Measurements from ENCODE around the gene AQP3.

The AQP3 gene

GRCh38 chr9:33443464-33444154 is 3.8 kb downstream of the AQP3 start:
- DNase-seq (ENCODE audit: insufficient read length, low spot score) (no peak), FAIRE-seq (no peak)
- TF ChIP-seq SPI1 (IDR thresholded peaks at IDR 0.05; ENCODE audit: low read depth, low read length) (no peak), TAF1 (IDR thresholded peaks at IDR 0.05; ENCODE audit: low read depth, low read length) (no peak), PAX5 (IDR thresholded peaks at IDR 0.05; ENCODE audit: insufficient read depth, low read length, severe bottlenecking) (no peak), POU2F2 (IDR thresholded peaks at IDR 0.05; ENCODE audit: low read depth, low read length) (no peak), POLR2AphosphoS5 (IDR thresholded peaks at IDR 0.05; ENCODE audit: low read depth, low read length) (no peak), POLR2A (IDR thresholded peaks at IDR 0.05; ENCODE audit: low read depth, low read length) (no peak)

- TF ChIP-seq TAF1 (IDR thresholded peaks at IDR 0.05; ENCODE audit: low read depth, low read length) (no peak), POLR2AphosphoS5 (IDR thresholded peaks at IDR 0.05; ENCODE audit: low read depth, low read length) (no peak)
- DNase-seq (ENCODE audit: insufficient read length, low spot score): no peak
- FAIRE-seq: no peak
These were observed 4.3 kb downstream of the AQP3 start for GRCh38 chr9:33443047-33443446.

- FAIRE-seq (no peak), DNase-seq (ENCODE audit: insufficient read length, low spot score) (no peak)
- TF ChIP-seq TAF1 (IDR thresholded peaks at IDR 0.05; ENCODE audit: low read depth, low read length) (no peak), POLR2AphosphoS5 (IDR thresholded peaks at IDR 0.05; ENCODE audit: low read depth, low read length) (no peak), POLR2A (IDR thresholded peaks at IDR 0.05; ENCODE audit: low read depth, low read length) (no peak), POU2F2 (IDR thresholded peaks at IDR 0.05; ENCODE audit: low read depth, low read length) (no peak), PAX5 (IDR thresholded peaks at IDR 0.05; ENCODE audit: insufficient read depth, low read length, severe bottlenecking) (no peak), SPI1 (IDR thresholded peaks at IDR 0.05; ENCODE audit: low read depth, low read length) (no peak)
These were observed 5.3 kb downstream of the AQP3 start for GRCh38 chr9:33442125-33442524.

- TF ChIP-seq POU2F2 (IDR thresholded peaks at IDR 0.05; ENCODE audit: low read depth, low read length) (no peak), SPI1 (IDR thresholded peaks at IDR 0.05; ENCODE audit: low read depth, low read length) (no peak), POLR2AphosphoS5 (IDR thresholded peaks at IDR 0.05; ENCODE audit: low read depth, low read length) (no peak), PAX5 (IDR thresholded peaks at IDR 0.05; ENCODE audit: insufficient read depth, low read length, severe bottlenecking) (no peak), POLR2A (IDR thresholded peaks at IDR 0.05; ENCODE audit: low read depth, low read length) (no peak), TAF1 (IDR thresholded peaks at IDR 0.05; ENCODE audit: low read depth, low read length) (no peak)
- FAIRE-seq (no peak), DNase-seq (ENCODE audit: insufficient read length, low spot score) (no peak)
These were observed 6.8 kb downstream of the AQP3 start for GRCh38 chr9:33440609-33441008.

GRCh38 chr9:33440204-33440603 is 7.2 kb downstream of the AQP3 start:
- no peak for TF ChIP-seq TAF1 (IDR thresholded peaks at IDR 0.05; ENCODE audit: low read depth, low read length)
- no peak for TF ChIP-seq SPI1 (IDR thresholded peaks at IDR 0.05; ENCODE audit: low read depth, low read length)
- no peak for TF ChIP-seq POLR2A (IDR thresholded peaks at IDR 0.05; ENCODE audit: low read depth, low read length)
- TF ChIP-seq POLR2AphosphoS5 (IDR thresholded peaks at IDR 0.05; ENCODE audit: low read depth, low read length): no peak
- no peak for TF ChIP-seq PAX5 (IDR thresholded peaks at IDR 0.05; ENCODE audit: insufficient read depth, low read length, severe bottlenecking)
- TF ChIP-seq POU2F2 (IDR thresholded peaks at IDR 0.05; ENCODE audit: low read depth, low read length): no peak
- FAIRE-seq (no peak), DNase-seq (ENCODE audit: insufficient read length, low spot score) (no peak)

GRCh38 chr9:33439731-33440130 is 7.7 kb downstream of the AQP3 start:
- DNase-seq (ENCODE audit: insufficient read length, low spot score) (no peak), FAIRE-seq (no peak)
- TF ChIP-seq POLR2A (IDR thresholded peaks at IDR 0.05; ENCODE audit: low read depth, low read length) (no peak), TAF1 (IDR thresholded peaks at IDR 0.05; ENCODE audit: low read depth, low read length) (no peak), SPI1 (IDR thresholded peaks at IDR 0.05; ENCODE audit: low read depth, low read length) (no peak), PAX5 (IDR thresholded peaks at IDR 0.05; ENCODE audit: insufficient read depth, low read length, severe bottlenecking) (no peak), POU2F2 (IDR thresholded peaks at IDR 0.05; ENCODE audit: low read depth, low read length) (no peak), POLR2AphosphoS5 (IDR thresholded peaks at IDR 0.05; ENCODE audit: low read depth, low read length) (no peak)

- TF ChIP-seq SPI1 (IDR thresholded peaks at IDR 0.05; ENCODE audit: low read depth, low read length) (no peak), POU2F2 (IDR thresholded peaks at IDR 0.05; ENCODE audit: low read depth, low read length) (no peak), POLR2AphosphoS5 (IDR thresholded peaks at IDR 0.05; ENCODE audit: low read depth, low read length) (no peak), PAX5 (IDR thresholded peaks at IDR 0.05; ENCODE audit: insufficient read depth, low read length, severe bottlenecking) (no peak), TAF1 (IDR thresholded peaks at IDR 0.05; ENCODE audit: low read depth, low read length) (no peak), POLR2A (IDR thresholded peaks at IDR 0.05; ENCODE audit: low read depth, low read length) (no peak)
- no peak for FAIRE-seq
- no peak for DNase-seq (ENCODE audit: insufficient read length, low spot score)
These were observed 8.3 kb downstream of the AQP3 start for GRCh38 chr9:33438926-33439680.

GRCh38 chr9:33437898-33438297 is 9.5 kb downstream of the AQP3 start:
- TF ChIP-seq POLR2A (IDR thresholded peaks at IDR 0.05; ENCODE audit: low read depth, low read length) (no peak), POLR2AphosphoS5 (IDR thresholded peaks at IDR 0.05; ENCODE audit: low read depth, low read length) (no peak), PAX5 (IDR thresholded peaks at IDR 0.05; ENCODE audit: insufficient read depth, low read length, severe bottlenecking) (no peak), TAF1 (IDR thresholded peaks at IDR 0.05; ENCODE audit: low read depth, low read length) (no peak), POU2F2 (IDR thresholded peaks at IDR 0.05; ENCODE audit: low read depth, low read length) (no peak), SPI1 (IDR thresholded peaks at IDR 0.05; ENCODE audit: low read depth, low read length) (no peak)
- FAIRE-seq (no peak), DNase-seq (ENCODE audit: insufficient read length, low spot score) (no peak)

GRCh38 chr9:33437205-33437604 is 10.2 kb downstream of the AQP3 start:
- DNase-seq (ENCODE audit: insufficient read length, low spot score) (no peak), FAIRE-seq (no peak)

More at GRCh38 chr9:33437205-33437604, 10.2 kb downstream of the AQP3 start:
- no peak for TF ChIP-seq TAF1 (IDR thresholded peaks at IDR 0.05; ENCODE audit: low read depth, low read length)
- TF ChIP-seq POLR2AphosphoS5 (IDR thresholded peaks at IDR 0.05; ENCODE audit: low read depth, low read length): no peak
- TF ChIP-seq SPI1 (IDR thresholded peaks at IDR 0.05; ENCODE audit: low read depth, low read length): no peak
- no peak for TF ChIP-seq PAX5 (IDR thresholded peaks at IDR 0.05; ENCODE audit: insufficient read depth, low read length, severe bottlenecking)
- no peak for TF ChIP-seq POU2F2 (IDR thresholded peaks at IDR 0.05; ENCODE audit: low read depth, low read length)
- TF ChIP-seq POLR2A (IDR thresholded peaks at IDR 0.05; ENCODE audit: low read depth, low read length): no peak

All from GM12891 (cell line).